ENCODE measurements around the gene AKAP6. TPM values are rescaled to one million over a fixed set of nuclear protein-coding genes. Genes with fewer than 3 reads are reported as not detected.

The AKAP6 gene
- total RNA-seq, 1 donor from 2014 or later = 8.5 TPM

- no peak for TF ChIP-seq CTCF (IDR thresholded peaks at IDR 0.05; ENCODE audit: unreplicated experiment)
- DNase-seq (ENCODE audit: low spot score in 2 of 2, unreplicated experiment in 2 of 2) = no peak
- Mint-ChIP-seq H3K27me3 (ENCODE audit: low read depth) (no peaks in the 10 kb centered on the region), H3K4me1 (peaks cover 35% of the 10 kb centered on the region), H3K27ac (no peak overlapping the region), H3K36me3 (no peaks in the 10 kb centered on the region), H3K4me3 (no peak overlapping the region), H3K9me3 (peaks cover 24% of the 10 kb centered on the region)
Observed at GRCh38 chr14:32590157-32590556, 261.1 kb downstream of the AKAP6 start.

DNA sequence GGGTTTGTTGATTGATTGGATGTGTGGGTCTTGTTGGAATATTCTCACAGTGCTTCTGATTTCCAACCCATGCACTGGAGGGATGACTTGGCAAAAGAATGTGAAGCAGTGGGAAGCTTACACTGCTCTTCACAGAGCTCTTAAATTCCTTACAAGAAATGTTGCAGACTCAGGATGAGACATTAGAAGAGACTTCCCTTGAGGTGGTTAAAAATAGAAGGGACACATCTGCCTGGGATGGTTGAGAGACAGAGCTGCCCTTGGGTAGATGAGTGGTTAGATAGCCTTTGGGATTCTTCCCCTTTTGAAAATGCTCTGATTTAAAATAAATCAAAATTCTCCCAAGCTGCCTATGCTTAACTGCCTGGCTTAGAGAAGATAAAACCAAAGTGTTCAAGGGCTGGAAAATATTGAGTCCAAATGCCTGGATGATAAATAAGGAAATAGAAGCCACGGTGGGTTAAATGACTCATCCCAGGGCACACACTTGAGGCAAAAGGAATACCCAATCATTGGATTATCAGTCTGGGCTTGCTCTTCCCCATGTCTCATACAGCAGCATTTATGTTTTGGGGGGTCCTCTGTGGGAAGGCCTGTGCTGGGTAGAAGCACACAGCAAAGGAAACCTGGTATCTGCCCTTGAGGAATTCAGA is 264.3 kb downstream of the AKAP6 start:
- TF ChIP-seq CTCF (IDR thresholded peaks at IDR 0.05; ENCODE audit: unreplicated experiment) = no peak
- Mint-ChIP-seq H3K36me3 (no peaks in the 10 kb centered on the region), H3K4me3 (no peak overlapping the region), H3K27ac (no peak overlapping the region), H3K4me1 (peaks cover 38% of the 10 kb centered on the region), H3K9me3 (peaks cover 1% of the 10 kb centered on the region), H3K27me3 (ENCODE audit: low read depth) (no peaks in the 10 kb centered on the region)
- no peak for DNase-seq (ENCODE audit: low spot score in 2 of 2, unreplicated experiment in 2 of 2)

- no peak for DNase-seq (ENCODE audit: low spot score in 2 of 2, unreplicated experiment in 2 of 2)
- Mint-ChIP-seq H3K27me3 (ENCODE audit: low read depth) (no peaks in the 10 kb centered on the region), H3K9me3 (no peaks in the 10 kb centered on the region), H3K36me3 (no peaks in the 10 kb centered on the region), H3K4me3 (no peak overlapping the region), H3K27ac (peak overlapping the region; percentile 71), H3K4me1 (peaks cover 33% of the 10 kb centered on the region)
- no peak for TF ChIP-seq CTCF (IDR thresholded peaks at IDR 0.05; ENCODE audit: unreplicated experiment)
Observed at GRCh38 chr14:32594766-32595165, 265.7 kb downstream of the AKAP6 start.

- H3K4me1 Mint-ChIP-seq = peaks cover 33% of the 10 kb centered on the region
Observed at GRCh38 chr14:32595497-32595896, 266.4 kb downstream of the AKAP6 start.

DNA sequence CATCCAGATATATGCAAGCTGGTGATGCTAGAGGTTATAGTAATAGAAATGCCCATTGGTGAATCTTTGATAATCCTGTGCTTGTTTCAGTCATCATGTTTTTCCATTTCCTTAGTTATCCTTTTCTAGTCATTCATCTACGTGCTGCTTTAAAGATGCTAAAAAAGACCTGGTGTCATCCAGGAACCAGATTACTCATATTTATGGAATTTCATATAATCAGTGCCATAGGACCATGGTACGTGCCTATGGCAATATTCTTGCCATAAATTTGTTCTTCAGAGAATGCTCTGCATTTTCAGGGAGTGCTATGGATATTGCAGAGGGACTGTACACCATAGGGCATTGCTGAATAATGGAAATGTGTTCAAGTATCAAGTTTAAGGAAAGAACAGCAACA is 267.3 kb downstream of the AKAP6 start:
- Mint-ChIP-seq H3K9me3 (no peaks in the 10 kb centered on the region), H3K4me3 (no peak overlapping the region), H3K27me3 (ENCODE audit: low read depth) (no peaks in the 10 kb centered on the region), H3K27ac (no peak overlapping the region), H3K4me1 (peaks cover 27% of the 10 kb centered on the region), H3K36me3 (no peaks in the 10 kb centered on the region)
- DNase-seq (ENCODE audit: low spot score in 2 of 2, unreplicated experiment in 2 of 2) = no peak
- no peak for TF ChIP-seq CTCF (IDR thresholded peaks at IDR 0.05; ENCODE audit: unreplicated experiment)

More at GRCh38 chr14:32595497-32595896, 266.4 kb downstream of the AKAP6 start:
- Mint-ChIP-seq H3K27ac (peak overlapping the region; percentile 43), H3K4me3 (no peak overlapping the region), H3K9me3 (no peaks in the 10 kb centered on the region), H3K27me3 (ENCODE audit: low read depth) (no peaks in the 10 kb centered on the region), H3K36me3 (no peaks in the 10 kb centered on the region)
- TF ChIP-seq CTCF (IDR thresholded peaks at IDR 0.05; ENCODE audit: unreplicated experiment) = no peak
- no peak for DNase-seq (ENCODE audit: low spot score in 2 of 2, unreplicated experiment in 2 of 2)

Measured in mesothelial cell of epicardium (in vitro differentiated cells).